Suprapubic skin (tissue), 3 donors: ENCODE results near the gene PGPEP1.

Experiments
- POLR2A ChIP-seq, 2 donors: fragments of 450-650 bp; IDR thresholded peaks; one replicate each; pipeline ENCODE4 v1.6.1; 2017; ENCODE audit warnings: antibody characterized with exemption in 2 of 2, mild to moderate bottlenecking in 2 of 2, moderate library complexity in 2 of 2
- TF ChIP-seq, protein P1 (sequence below), 2 donors: fragments of 200-600 bp in 1 of 2; fragments of 450-650 bp in 1 of 2; sonication (generic) in 1 of 2; IDR thresholded peaks; one replicate each; pipeline ENCODE4 v1.5.1; 2016 to 2019; ENCODE audit warnings: antibody characterized with exemption in 2 of 2, mild to moderate bottlenecking in 1 of 2, moderate library complexity in 1 of 2

DNA sequence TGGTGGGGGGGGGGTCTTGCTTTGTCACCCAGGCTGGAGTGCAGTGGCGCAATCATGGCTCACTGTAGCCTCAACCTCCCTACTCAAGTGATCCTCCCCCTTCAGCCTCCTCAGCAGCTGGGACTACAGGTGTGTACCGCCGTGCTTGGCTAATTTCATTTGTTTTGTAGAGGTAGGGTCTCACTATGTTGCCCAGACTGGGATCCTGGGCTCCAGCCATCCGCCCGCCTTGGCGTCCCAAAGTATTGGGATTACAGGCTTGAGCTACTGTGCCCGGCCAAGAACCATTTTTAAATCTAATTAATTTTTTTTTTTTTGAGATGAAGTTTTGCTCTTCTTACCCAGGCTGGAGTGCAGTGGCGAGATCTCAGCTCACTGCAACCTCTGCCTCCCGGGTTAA, 40.7 kb upstream of the PGPEP1 start:
- TF ChIP-seq POLR2A (IDR thresholded peaks at IDR 0.05) = no peak
- TF ChIP-seq, protein P1, sequence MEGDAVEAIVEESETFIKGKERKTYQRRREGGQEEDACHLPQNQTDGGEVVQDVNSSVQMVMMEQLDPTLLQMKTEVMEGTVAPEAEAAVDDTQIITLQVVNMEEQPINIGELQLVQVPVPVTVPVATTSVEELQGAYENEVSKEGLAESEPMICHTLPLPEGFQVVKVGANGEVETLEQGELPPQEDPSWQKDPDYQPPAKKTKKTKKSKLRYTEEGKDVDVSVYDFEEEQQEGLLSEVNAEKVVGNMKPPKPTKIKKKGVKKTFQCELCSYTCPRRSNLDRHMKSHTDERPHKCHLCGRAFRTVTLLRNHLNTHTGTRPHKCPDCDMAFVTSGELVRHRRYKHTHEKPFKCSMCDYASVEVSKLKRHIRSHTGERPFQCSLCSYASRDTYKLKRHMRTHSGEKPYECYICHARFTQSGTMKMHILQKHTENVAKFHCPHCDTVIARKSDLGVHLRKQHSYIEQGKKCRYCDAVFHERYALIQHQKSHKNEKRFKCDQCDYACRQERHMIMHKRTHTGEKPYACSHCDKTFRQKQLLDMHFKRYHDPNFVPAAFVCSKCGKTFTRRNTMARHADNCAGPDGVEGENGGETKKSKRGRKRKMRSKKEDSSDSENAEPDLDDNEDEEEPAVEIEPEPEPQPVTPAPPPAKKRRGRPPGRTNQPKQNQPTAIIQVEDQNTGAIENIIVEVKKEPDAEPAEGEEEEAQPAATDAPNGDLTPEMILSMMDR (IDR thresholded peaks at IDR 0.05) = no peak
